SH-SY5Y (cell line): Measurements from ENCODE around the gene LYSMD4.

Source experiments
- GATA2 ChIP-seq: IDR thresholded peaks from 2 replicates; pipeline ENCODE4 v1.6.1; 2011; ENCODE audit warnings: mild to moderate bottlenecking, low read depth, low read length
- GATA3 ChIP-seq: IDR thresholded peaks from 2 replicates; pipeline ENCODE4 v1.6.1; 2011; ENCODE audit warnings: low read depth, mild to moderate bottlenecking, low read length, moderate library complexity

GRCh38 chr15:99702895-99703602 lies 30.2 kb downstream of the LYSMD4 start:
- TF ChIP-seq GATA3 (no peak), GATA2 (no peak)
